Non-pigmented ciliary epithelial cell (primary cell): ENCODE data around the gene ZNF527.
"Not testable (repeated sequence)": the region's sequence is repeated elsewhere in the genome, so short reads cannot be mapped to it uniquely, and the experiment has no call there.

Source experiments
- DNase-seq: peaks from one replicate; pipeline ENCODE4 v3.0.0-alpha.2; 2010; ENCODE audit warnings: low read depth

The ZNF527 gene

GRCh38 chr19:37370880-37371661, at the start of gene ZNF527:
Gene ZNF527 (plus strand): TSS chr19:37371099. CDS start chr19:37374199, 3,100 bp downstream.
- DNase-seq = peak; percentile 85

GRCh38 chr19:37329686-37330085, 41.2 kb upstream of the ZNF527 start:
- no peak for DNase-seq

GRCh38 chr19:37332839-37333238, 38.1 kb upstream of the ZNF527 start:
- no peak for DNase-seq

- DNase-seq = no peak
These were observed 37.4 kb upstream of the ZNF527 start for GRCh38 chr19:37333457-37333856.

- peak; percentile 46 for DNase-seq
These were observed 36.5 kb upstream of the ZNF527 start for GRCh38 chr19:37334179-37335071.

- DNase-seq = no peak
These were observed 28.1 kb upstream of the ZNF527 start for GRCh38 chr19:37342753-37343152.

- no peak for DNase-seq
These were observed 24.8 kb upstream of the ZNF527 start for GRCh38 chr19:37346091-37346490.

- DNase-seq = no peak
These were observed 22.8 kb upstream of the ZNF527 start for GRCh38 chr19:37348060-37348459.

- DNase-seq = no peak
These were observed 16.9 kb upstream of the ZNF527 start for GRCh38 chr19:37353968-37354367.

- DNase-seq = no peak
These were observed 15.0 kb upstream of the ZNF527 start for GRCh38 chr19:37355901-37356300.

GRCh38 chr19:37361994-37362393, 8.9 kb upstream of the ZNF527 start:
- DNase-seq = peak; percentile 49

- DNase-seq = no peak
These were observed 8.2 kb upstream of the ZNF527 start for GRCh38 chr19:37362733-37363132.

GRCh38 chr19:37370386-37370879, 466 bp upstream of the ZNF527 start:
- not testable (repeated sequence) for DNase-seq

GRCh38 chr19:37389234-37389633, 18.3 kb downstream of the ZNF527 start:
- no peak for DNase-seq

- DNase-seq = not testable (repeated sequence)
These were observed 20.5 kb downstream of the ZNF527 start for GRCh38 chr19:37391399-37391798.

- DNase-seq = no peak
These were observed 30.2 kb downstream of the ZNF527 start for GRCh38 chr19:37401078-37401477.

- DNase-seq = no peak
These were observed 32.5 kb downstream of the ZNF527 start for GRCh38 chr19:37403403-37403802.

GRCh38 chr19:37406140-37406846, 35.4 kb downstream of the ZNF527 start:
- DNase-seq = not testable (repeated sequence)

GRCh38 chr19:37412700-37413099, 41.8 kb downstream of the ZNF527 start:
- no peak for DNase-seq

- no peak for DNase-seq
These were observed 42.6 kb downstream of the ZNF527 start for GRCh38 chr19:37413313-37414084.
